Suprapubic skin (tissue), 4 donors: Measurements from ENCODE around the gene ADAMTSL2. TPM values are rescaled to one million over a fixed set of nuclear protein-coding genes. Genes with fewer than 3 reads are reported as not detected.

Source experiments
- DNase-seq, 2 donors: peaks; one replicate each; pipeline ENCODE4 v3.0.0-alpha.2; 2019; ENCODE audit warnings: low spot score in 2 of 2
- H3K27ac ChIP-seq: fragments of 200-600 bp; sonication (generic); one replicate; pipeline ENCODE4 v1.5.1; 2019
- H3K27me3 ChIP-seq: fragments of 200-600 bp; sonication (generic); one replicate; pipeline ENCODE4 v1.5.1; 2019
- H3K36me3 ChIP-seq: fragments of 200-600 bp; sonication (generic); one replicate; pipeline ENCODE4 v1.5.1; 2019
- H3K4me1 ChIP-seq: fragments of 200-600 bp; sonication (generic); one replicate; pipeline ENCODE4 v1.5.1; 2019
- H3K4me3 ChIP-seq: fragments of 200-600 bp; sonication (generic); one replicate; pipeline ENCODE4 v1.5.1; 2019; ENCODE audit warnings: mild to moderate bottlenecking
- H3K9me3 ChIP-seq: fragments of 200-600 bp; sonication (generic); one replicate; pipeline ENCODE4 v1.5.1; 2019
- EP300 ChIP-seq: sonication (generic); formaldehyde crosslinking; IDR thresholded peaks from one replicate; pipeline ENCODE4 v1.6.1; 2017; ENCODE audit warnings: antibody characterized with exemption
- POLR2A ChIP-seq, 2 donors: fragments of 450-650 bp; IDR thresholded peaks; one replicate each; pipeline ENCODE4 v1.6.1; 2017; ENCODE audit warnings: antibody characterized with exemption in 2 of 2, mild to moderate bottlenecking in 2 of 2, moderate library complexity in 2 of 2
- POLR2AphosphoS5 ChIP-seq, 3 donors: sonication (generic); formaldehyde crosslinking; IDR thresholded peaks; one replicate each; pipeline ENCODE4 v1.6.1; 2017; ENCODE audit warnings: antibody characterized with exemption in 3 of 3
- WGBS: methylation state at CpG from one replicate; pipeline ENCODE4 v1.1.5; 2018; 5-methylcytosine and 5-hydroxymethylcytosine counted together
- total RNA-seq, 4 donors: library from RNA; depleted of rRNA; stranded (reverse); fragments of >200 nt; gene quantifications; one replicate each; pipeline ENCODE4 v1.1.0, GENCODE V29; 2016
- TF ChIP-seq, protein P1 (sequence below), 2 donors: fragments of 200-600 bp in 1 of 2; fragments of 450-650 bp in 1 of 2; sonication (generic) in 1 of 2; IDR thresholded peaks; one replicate each; pipeline ENCODE4 v1.5.1; 2016 to 2019; ENCODE audit warnings: antibody characterized with exemption in 2 of 2, mild to moderate bottlenecking in 1 of 2, moderate library complexity in 1 of 2

ADAMTSL2 gene
- total RNA-seq, 4 donors from 2014 or later = 0.16 to 0.85 (median 0.46) TPM

DNA sequence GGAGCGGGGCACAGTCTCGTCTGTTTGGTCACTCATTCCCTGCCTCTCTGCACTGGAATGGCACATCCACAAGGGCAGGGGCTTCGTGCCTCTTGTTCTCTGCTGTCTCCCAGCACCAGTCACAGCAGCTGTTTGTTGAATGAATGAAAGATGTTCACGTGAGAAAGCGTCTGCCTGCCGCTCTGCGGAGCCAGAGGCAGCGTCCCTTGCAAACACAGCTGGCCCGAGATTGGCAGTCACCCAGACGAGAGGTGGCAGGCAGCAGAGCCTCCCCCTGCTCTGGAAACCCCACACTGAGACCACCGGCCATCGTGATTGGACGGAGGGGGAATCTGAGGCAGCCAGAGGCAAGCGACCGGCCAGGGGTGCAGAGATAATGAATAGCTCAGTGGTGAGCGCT is 80.7 kb downstream of the ADAMTSL2 start:
- no peaks in the 10 kb centered on the region for H3K36me3 ChIP-seq
- H3K9me3 ChIP-seq = no peaks in the 10 kb centered on the region
- 61% methylated on average over 6 of the region's 16 CpGs for WGBS
- no peak for DNase-seq
- no peak overlapping the region for H3K4me3 ChIP-seq
- H3K27ac ChIP-seq = no peak overlapping the region
- H3K4me1 ChIP-seq = no peaks in the 10 kb centered on the region
- TF ChIP-seq POLR2AphosphoS5 (IDR thresholded peaks at IDR 0.05) (no peak), EP300 (no peak), POLR2A (IDR thresholded peaks at IDR 0.05) (no peak)
- TF ChIP-seq, protein P1, sequence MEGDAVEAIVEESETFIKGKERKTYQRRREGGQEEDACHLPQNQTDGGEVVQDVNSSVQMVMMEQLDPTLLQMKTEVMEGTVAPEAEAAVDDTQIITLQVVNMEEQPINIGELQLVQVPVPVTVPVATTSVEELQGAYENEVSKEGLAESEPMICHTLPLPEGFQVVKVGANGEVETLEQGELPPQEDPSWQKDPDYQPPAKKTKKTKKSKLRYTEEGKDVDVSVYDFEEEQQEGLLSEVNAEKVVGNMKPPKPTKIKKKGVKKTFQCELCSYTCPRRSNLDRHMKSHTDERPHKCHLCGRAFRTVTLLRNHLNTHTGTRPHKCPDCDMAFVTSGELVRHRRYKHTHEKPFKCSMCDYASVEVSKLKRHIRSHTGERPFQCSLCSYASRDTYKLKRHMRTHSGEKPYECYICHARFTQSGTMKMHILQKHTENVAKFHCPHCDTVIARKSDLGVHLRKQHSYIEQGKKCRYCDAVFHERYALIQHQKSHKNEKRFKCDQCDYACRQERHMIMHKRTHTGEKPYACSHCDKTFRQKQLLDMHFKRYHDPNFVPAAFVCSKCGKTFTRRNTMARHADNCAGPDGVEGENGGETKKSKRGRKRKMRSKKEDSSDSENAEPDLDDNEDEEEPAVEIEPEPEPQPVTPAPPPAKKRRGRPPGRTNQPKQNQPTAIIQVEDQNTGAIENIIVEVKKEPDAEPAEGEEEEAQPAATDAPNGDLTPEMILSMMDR (IDR thresholded peaks at IDR 0.05) = no peak
- H3K27me3 ChIP-seq = peaks cover 90% of the 10 kb centered on the region

DNA sequence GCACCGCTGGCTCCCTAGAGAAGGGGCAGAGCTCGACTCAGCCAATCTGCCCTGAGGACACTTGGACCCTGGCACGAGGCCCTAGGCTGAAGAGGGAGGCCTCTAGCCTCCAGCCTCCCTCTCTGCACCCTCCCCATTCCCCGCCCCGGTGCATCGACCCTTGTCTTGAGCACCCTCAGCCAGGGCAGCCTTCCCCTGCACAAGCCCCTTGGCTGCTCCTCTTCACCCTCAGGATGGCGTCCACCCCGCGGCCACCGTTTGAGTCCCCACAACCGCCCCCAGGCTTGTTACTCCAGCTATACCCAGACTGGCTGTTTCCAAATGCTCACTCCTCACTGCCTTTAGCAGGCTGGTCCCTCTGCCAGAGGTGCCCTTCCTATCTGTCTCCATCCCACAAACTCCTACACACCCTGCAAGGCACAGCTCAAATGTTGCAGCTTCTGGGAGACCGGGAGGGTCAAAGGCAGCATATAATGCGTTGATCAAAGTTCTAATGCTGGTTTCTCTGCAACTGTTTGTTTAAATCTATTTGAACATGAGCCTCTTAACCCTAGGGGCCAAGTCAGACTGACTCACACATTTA is 81.2 kb downstream of the ADAMTSL2 start:
- H3K27me3 ChIP-seq = peaks cover 84% of the 10 kb centered on the region
- TF ChIP-seq, protein P1 (IDR thresholded peaks at IDR 0.05) = no peak
- TF ChIP-seq EP300 (no peak), POLR2A (IDR thresholded peaks at IDR 0.05) (no peak), POLR2AphosphoS5 (IDR thresholded peaks at IDR 0.05) (no peak)
- no peaks in the 10 kb centered on the region for H3K9me3 ChIP-seq
- DNase-seq = no peak
- H3K4me1 ChIP-seq = no peaks in the 10 kb centered on the region
- 73% methylated on average over 13 of the region's 13 CpGs for WGBS
- no peak overlapping the region for H3K4me3 ChIP-seq
- no peaks in the 10 kb centered on the region for H3K36me3 ChIP-seq
- H3K27ac ChIP-seq = no peak overlapping the region

DNA sequence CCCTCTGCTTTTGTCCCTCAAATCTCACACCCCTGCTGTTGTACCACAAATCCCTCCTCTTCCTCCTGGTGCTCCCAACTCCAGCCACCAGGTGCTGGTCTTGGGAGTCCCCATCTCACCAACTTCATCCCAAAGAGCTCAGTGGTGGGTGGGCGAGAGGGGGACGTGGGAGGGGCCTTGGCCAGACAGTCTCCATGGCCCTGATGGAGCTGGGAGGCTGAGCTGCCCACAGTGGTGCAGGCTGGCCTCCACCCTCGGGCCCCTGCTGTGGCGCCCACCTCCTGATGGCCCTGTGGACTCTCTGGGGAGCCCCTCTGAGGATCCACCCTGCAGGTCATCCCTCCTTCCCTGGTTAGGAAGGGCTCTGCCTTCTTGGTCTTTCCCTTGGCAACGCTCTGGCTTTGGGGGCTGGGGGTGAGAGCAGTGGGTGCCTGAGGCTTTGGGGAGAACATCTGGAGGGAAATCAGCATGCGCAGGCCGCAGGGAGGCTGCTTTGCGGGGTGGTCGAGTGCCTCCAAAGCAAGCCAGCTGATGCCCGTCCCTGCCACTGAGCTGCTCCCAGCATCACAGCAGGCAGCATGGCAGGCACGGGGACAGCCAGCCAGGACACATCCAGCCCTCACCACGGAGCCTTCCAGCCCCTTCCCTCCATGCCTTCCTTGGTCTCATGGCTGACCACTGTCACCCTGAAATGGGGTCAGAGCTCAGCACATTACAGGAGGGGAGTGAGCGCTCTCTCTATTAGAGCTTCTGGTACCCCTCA is 82.3 kb downstream of the ADAMTSL2 start:
- Histone ChIP-seq H3K9me3 (no peaks in the 10 kb centered on the region), H3K36me3 (no peaks in the 10 kb centered on the region), H3K27ac (no peak overlapping the region), H3K4me3 (no peak overlapping the region), H3K4me1 (no peaks in the 10 kb centered on the region), H3K27me3 (peaks cover 83% of the 10 kb centered on the region)
- DNase-seq = no peak
- WGBS = 71% methylated on average over 11 of the region's 13 CpGs
- TF ChIP-seq POLR2AphosphoS5 (IDR thresholded peaks at IDR 0.05) = no peak
- no peak for TF ChIP-seq POLR2A (IDR thresholded peaks at IDR 0.05)
- TF ChIP-seq, protein P1 (IDR thresholded peaks at IDR 0.05) = no peak
- TF ChIP-seq EP300 = no peak

DNA sequence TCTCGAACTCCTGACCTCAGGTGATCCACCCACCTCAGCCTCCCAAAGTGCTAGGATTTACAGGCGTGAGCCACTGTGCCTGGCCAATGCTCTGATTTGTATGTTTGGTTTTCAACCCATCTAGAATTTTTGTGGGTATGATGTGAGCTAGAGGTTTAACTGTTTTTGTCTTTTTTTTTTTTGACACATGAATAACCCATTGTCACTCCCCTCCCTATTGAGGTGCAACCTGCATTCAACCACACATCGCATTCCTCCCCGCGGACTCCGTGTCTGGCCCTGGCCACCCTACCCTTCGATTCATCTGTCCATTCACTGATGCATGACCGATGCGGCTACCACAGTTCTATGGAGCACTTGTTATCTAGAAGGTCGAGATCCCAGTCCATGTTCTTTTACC is 84.2 kb downstream of the ADAMTSL2 start:
- no peaks in the 10 kb centered on the region for H3K9me3 ChIP-seq
- no peaks in the 10 kb centered on the region for H3K4me1 ChIP-seq
- no peak for DNase-seq
- peaks cover 82% of the 10 kb centered on the region for H3K27me3 ChIP-seq
- no peaks in the 10 kb centered on the region for H3K36me3 ChIP-seq
- 81% methylated on average over 10 of the region's 10 CpGs for WGBS
- H3K4me3 ChIP-seq = no peak overlapping the region
- H3K27ac ChIP-seq = no peak overlapping the region
- TF ChIP-seq, protein P1 (IDR thresholded peaks at IDR 0.05) = no peak
- TF ChIP-seq EP300 = no peak
- no peak for TF ChIP-seq POLR2AphosphoS5 (IDR thresholded peaks at IDR 0.05)
- no peak for TF ChIP-seq POLR2A (IDR thresholded peaks at IDR 0.05)

DNA sequence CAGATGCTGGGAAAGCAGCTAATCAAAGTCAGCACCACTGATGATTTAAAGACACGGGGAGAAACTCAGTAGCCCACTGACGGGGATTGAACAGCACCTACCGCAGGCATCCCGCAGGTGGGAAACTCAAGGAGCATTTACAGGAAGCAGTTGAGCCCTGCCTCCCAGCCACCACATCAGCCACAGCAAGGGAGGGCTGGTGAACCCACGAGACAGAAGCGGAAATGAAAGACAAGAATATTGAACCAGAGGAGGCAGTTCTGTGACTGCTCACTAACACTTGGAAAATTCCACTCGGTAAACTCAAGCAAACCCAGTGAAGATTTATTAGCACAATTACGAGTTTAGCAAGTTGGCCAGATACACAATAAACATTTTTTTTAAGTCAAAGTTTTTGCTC is 85.3 kb downstream of the ADAMTSL2 start:
- no peak overlapping the region for H3K4me3 ChIP-seq
- no peaks in the 10 kb centered on the region for H3K36me3 ChIP-seq
- WGBS = 9% methylated on average over 8 of the region's 8 CpGs
- H3K27me3 ChIP-seq = peaks cover 73% of the 10 kb centered on the region
- no peak overlapping the region for H3K27ac ChIP-seq
- no peak for DNase-seq
- H3K4me1 ChIP-seq = no peaks in the 10 kb centered on the region
- no peak for TF ChIP-seq POLR2AphosphoS5 (IDR thresholded peaks at IDR 0.05)
- H3K9me3 ChIP-seq = no peaks in the 10 kb centered on the region
